NCI-H2029 treated with DMSO at 0.1 percent for 48 hours (cell line): ENCODE measurements around the gene FMO1.
"Not testable (repeated sequence)": the region's sequence is repeated elsewhere in the genome, so short reads cannot be mapped to it uniquely, and the experiment has no call there.

ENCODE experiments used
- DNase-seq: peaks from one replicate; lab custom pipeline; 2025; lab: John Stamatoyannopoulos, UW

FMO1 gene

GRCh38 chr1:171233183-171233582, 15.1 kb upstream of the FMO1 start:
- no peak for DNase-seq

GRCh38 chr1:171236231-171236630, 12.1 kb upstream of the FMO1 start:
- DNase-seq, result not testable (repeated sequence)

DNA sequence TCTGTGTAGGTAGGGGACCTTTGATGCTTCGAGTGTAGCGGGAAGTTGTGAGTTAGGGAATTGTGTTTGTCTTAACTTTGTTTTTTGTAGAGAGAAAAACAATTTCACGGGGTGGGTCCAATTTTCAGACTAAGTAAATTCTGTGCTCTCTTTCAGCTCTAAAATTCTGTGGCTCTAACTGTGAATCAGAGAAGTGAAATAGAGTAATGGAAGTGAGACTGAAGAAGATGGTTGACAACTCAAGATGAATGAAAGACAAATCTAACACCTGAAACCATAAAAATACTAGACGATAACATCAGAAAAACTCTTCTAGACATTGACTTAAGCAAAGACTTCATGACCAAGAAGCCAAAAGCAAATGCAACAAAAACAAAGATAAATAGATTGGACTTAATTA, 4.4 kb upstream of the FMO1 start:
- DNase-seq, result no peak

DNA sequence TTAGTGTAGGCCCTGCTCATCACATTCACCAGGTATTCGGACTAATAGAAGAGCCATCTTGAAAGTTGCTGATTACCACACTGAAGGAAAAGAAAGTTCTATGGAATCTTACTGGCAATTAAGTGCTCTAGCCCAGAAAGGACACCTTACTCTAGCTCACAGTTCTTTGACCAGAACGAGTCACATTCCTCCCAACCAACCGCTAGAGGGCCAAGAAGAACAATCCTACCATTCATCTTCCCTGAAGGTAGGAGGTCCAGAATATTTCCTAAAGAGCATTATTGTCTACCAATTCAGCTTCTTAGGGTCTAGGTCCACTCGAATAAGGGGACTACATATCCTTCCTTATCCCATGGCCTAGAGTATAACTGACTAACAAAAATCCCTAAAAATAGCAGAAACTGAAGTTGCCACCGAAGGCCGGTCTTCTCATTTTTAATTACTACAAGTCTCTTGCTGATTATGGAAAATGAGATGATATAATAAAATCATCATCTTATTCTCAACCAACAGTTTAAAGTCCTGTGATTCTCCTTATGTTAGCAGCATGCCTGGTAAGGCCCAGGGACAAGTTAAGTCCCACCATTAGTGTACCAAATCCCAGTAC, 2.7 kb upstream of the FMO1 start:
- DNase-seq, result no peak

DNA sequence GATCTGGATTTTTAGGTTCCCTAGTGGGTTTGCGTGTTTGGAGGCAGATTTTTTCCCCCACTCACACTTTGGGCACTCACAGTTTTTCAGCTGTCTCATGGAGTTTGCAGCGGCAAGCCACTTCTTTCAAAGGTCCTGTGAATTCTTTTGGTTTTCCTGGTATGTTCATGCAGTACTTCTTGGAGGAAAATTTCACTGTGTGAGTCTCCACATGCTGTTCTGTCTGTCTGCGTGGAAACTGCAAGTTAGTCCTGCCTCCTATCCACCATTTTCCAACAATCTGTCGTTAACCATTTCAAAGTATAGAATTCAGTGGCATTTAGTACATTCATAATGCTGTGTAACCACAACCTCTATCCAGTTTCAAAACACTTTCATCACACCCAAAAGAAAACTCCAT, 793 bp upstream of the FMO1 start:
- no peak for DNase-seq

DNA sequence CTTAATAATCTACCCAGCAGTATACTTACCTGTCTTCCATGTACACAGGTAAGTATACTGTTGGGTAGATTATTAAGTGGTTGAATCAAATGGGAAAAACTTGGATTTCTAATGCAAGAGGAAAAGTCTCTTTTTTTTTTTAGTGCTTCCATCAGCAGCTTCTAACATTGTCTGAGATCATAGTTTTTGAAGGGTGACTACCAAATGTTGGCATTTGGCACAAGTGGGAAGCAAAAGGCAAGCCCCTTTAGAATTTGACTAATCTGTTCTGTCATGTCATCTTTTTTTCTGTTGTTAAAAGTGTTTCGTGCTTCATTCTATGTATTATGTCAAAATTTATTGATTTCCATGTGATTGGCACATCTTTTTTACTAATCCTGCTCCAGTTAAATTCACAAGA, 547 bp downstream of the FMO1 start:
- DNase-seq, result no peak

DNA sequence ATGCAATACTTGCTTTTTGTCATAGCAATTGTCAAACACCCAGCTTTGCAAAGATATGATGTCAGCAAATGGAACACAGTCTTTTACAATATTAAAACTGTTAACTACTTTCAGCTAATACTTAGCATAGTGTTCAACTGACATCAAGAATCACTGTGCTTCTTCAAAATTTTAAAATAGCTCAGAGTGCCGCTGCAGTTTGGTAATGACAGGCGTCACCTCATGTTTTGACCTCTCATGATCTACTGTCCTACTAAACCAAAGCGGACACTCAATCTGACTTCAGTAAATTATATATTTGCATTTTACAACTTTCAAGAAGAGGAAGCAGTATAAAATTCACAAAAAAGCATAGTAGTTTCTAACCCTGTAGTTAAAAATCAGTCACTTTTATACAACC, 2.0 kb downstream of the FMO1 start:
- DNase-seq, result no peak

DNA sequence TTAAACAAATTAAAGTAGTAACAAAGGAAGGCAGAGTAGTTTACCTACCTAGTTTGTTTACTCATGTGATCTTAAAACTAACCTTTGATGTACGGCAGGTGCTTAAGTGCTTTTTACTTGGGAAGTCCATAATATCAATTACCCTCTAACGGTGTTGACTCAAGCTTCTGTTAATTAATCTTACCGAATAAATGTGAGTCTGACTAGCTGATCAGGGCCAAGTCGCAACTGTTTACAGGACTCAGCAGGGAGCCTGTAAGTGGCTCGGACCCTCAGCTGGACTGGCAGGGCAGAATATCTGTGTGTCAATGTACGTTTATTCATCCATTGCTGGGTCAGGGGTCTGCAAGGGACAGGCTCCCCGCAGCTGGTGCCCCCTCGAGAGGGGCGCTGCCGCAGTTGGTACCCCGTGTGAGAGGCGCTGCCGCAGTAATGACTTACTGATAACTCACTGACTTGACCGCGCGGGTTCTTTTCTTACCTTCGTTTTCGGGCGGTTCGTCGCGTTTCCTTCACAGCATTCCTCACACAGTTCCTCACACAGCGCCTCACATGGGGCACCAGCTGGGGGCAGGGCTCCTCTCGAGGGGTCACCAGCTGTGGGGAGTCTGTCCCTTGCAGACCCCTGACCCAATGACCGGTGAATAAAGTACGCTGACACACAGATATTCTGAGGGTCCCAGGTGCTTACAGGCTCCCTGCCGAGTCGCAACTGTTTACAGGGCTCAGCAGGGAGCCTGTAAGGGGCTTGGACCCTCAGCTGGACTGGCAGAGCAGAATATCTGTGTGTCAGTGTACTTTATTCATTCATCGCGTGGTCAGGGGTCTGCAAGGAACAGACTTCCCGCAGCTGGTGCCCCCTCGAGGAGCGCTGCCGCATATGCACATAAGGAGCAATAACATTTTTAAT, 3.0 kb downstream of the FMO1 start:
- no peak for DNase-seq

DNA sequence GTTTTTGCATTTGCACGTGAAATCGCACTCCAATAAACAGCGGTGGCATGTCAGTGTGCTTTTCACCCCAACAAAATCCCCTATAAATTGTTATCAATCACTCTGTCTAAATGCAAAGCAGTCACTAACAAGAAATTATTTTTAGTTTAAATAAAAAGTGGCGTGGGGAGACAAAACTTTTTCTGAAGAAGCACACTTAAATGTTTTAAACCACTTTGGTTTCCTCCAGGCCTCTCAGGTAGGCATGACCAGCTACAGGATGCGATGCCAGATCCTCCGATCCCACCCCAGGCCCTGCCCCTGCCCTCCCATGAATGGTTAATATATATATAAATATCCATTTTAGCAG, 3.6 kb downstream of the FMO1 start:
- DNase-seq, result no peak

- no peak for DNase-seq
Observed at GRCh38 chr1:171252482-171252881, 4.2 kb downstream of the FMO1 start.

DNA sequence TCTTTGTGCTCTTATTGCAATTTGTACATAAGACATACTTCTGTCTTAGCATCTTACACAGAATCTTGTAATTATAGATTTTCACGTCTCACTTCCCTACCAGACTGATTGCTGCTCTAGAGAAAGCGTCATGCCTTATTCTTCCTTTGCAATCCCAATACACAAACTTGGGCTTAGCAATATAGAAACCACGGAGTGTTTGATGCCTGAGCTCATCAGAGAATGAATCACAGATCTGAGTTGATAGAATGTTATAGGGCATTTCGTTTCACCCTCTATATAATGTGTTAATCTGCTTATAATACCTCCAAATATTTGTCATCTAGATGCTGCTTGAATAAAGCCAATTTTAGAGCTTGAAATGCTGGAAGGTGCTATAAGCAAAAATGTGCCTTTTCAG, 6.6 kb downstream of the FMO1 start:
- DNase-seq, result no peak

GRCh38 chr1:171256940-171257606, 8.8 kb downstream of the FMO1 start:
- DNase-seq, result no peak

GRCh38 chr1:171257607-171258076, 9.3 kb downstream of the FMO1 start:
- DNase-seq, result no peak

- no peak for DNase-seq
Observed at GRCh38 chr1:171258429-171258828, 10.1 kb downstream of the FMO1 start.

- no peak for DNase-seq
Observed at GRCh38 chr1:171258943-171259342, 10.6 kb downstream of the FMO1 start.

GRCh38 chr1:171261336-171261735, 13.0 kb downstream of the FMO1 start:
- DNase-seq, result no peak

DNA sequence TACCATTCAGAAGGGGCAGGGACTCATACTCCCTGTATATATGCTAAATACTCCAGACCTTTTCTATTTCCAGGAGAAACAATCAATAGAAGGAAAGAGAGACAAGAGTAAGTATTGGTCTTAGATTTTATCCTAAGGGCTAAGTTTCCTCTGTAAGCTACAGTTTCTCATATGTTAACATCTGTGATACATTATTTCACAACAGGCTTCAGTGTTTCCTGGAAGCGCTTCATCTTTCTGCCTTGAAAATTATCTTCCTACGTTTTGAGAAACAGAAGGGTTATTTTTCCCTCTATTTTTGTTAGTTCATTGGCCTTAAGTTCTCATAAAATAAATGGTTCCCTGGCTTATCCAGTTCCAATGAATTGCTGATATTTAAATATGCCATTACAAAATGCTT, 15.6 kb downstream of the FMO1 start:
- no peak for DNase-seq

DNA sequence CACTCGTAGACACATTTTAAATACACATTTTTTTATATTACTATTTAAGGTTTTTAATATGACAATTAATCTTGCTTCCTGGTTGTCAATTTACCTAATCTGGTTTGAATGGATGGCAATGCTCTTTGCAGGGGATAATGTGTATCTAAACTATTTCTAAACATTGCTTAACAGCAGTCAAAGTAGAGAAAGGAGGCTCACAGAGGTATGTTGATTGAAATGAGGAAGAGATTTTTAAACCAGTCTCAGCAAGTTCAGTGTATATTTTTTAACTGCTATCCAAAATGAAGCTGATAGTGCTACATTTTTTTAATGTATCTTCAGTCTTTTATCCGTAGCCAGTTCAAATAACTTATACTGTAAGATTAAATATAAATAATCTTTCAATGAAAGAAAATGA, 17.4 kb downstream of the FMO1 start:
- no peak for DNase-seq

GRCh38 chr1:171266930-171267329, 18.6 kb downstream of the FMO1 start:
- no peak for DNase-seq

DNA sequence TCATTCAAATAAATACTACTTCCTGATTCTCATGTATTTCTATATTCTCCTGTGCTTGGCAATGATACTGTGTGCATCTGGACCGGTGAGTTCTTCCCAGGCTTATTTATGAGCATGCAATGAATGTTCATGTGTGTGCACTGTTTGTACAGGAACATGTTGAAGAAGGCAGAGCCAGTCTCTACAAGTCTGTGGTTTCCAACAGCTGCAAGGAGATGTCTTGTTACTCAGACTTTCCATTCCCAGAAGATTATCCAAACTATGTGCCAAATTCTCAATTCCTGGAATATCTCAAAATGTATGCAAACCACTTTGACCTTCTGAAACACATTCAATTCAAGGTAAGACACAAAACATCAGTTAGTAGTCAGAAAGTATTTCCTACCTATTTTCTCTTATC, 19.1 kb downstream of the FMO1 start:
- DNase-seq, result no peak

DNA sequence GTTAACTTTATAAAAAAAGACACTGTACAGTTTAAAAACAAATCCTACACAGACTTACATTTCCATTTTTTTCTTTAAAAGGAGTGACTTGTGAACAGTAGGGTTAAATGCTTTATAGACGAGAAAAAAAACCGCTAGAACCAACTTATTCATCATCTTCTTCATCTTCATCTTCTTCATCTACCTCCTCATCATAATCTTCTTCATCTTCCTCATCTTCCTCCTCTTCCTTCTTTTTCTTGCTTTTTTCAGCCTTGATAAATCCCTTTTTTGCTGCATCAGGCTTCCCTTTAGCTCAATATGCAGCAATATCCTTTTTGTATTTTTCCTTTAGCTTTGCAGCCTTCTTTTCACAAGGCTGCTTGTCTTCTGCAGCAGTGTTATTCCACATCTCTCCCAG, 22.5 kb downstream of the FMO1 start:
- no peak for DNase-seq

GRCh38 chr1:171277534-171277933, 29.2 kb downstream of the FMO1 start:
- no peak for DNase-seq

DNA sequence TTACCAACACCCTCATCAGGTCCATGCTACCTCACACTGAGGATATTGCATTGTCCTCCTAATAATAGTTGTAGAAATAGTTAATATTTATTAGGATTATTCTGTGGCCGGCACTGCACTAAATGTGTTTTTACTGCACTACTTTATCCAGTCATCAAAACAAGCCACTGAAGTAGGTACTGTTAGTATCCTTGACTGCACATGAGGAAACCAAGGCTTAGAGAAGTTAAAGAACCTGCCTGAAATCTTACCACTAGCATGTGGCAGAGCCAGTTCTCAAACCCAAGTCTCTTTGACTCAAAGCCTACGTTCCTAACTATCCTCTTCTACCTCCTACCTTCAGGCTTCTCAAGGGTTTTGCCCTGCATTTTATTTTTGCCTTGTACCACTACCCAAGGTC, 30.9 kb downstream of the FMO1 start:
- no peak for DNase-seq
